HG03565 (cell line): ENCODE data around the gene PRR7.

Source experiments
- ATAC-seq: cut with Tn5 transposase; IDR thresholded peaks from one replicate; pipeline ENCODE4 v1.9.1; 2021; ENCODE audit warnings: mild to moderate bottlenecking, moderate library complexity; ENCODE audit not compliant: unreplicated experiment

PRR7 gene

GRCh38 chr5:177466861-177467260 lies 20.2 kb downstream of the PRR7 start:
- ATAC-seq: no peak

- ATAC-seq: no peak
These were observed 20.8 kb downstream of the PRR7 start for GRCh38 chr5:177467436-177467835.

GRCh38 chr5:177468329-177468684 lies 21.7 kb downstream of the PRR7 start:
- no peak for ATAC-seq

GRCh38 chr5:177468685-177469628 lies 22.3 kb downstream of the PRR7 start:
- no peak for ATAC-seq

- no peak for ATAC-seq
These were observed 23.3 kb downstream of the PRR7 start for GRCh38 chr5:177469750-177470525.

GRCh38 chr5:177470759-177471536 lies 24.3 kb downstream of the PRR7 start:
- no peak for ATAC-seq

- no peak for ATAC-seq
These were observed 25.2 kb downstream of the PRR7 start for GRCh38 chr5:177471610-177472356.

- ATAC-seq: no peak
These were observed 26.1 kb downstream of the PRR7 start for GRCh38 chr5:177472460-177473442.

- no peak for ATAC-seq
These were observed 26.9 kb downstream of the PRR7 start, which contains the start of gene DBN1 for GRCh38 chr5:177473443-177474001. TSS of gene DBN1 (minus strand) at chr5:177473634. CDS start at chr5:177473521, 113 bp downstream.

GRCh38 chr5:177474002-177474476 lies 27.4 kb downstream of the PRR7 start:
- no peak for ATAC-seq

GRCh38 chr5:177474846-177475562 lies 28.4 kb downstream of the PRR7 start:
- no peak for ATAC-seq

GRCh38 chr5:177475563-177476427 lies 29.2 kb downstream of the PRR7 start:
- ATAC-seq: no peak

- no peak for ATAC-seq
These were observed 30.1 kb downstream of the PRR7 start for GRCh38 chr5:177476531-177477233.

- ATAC-seq: no peak
These were observed 31.3 kb downstream of the PRR7 start for GRCh38 chr5:177477701-177478477.

- no peak for ATAC-seq
These were observed 32.4 kb downstream of the PRR7 start for GRCh38 chr5:177478711-177479646.
